ENCODE data around the gene WRAP73.

The WRAP73 gene

DNA sequence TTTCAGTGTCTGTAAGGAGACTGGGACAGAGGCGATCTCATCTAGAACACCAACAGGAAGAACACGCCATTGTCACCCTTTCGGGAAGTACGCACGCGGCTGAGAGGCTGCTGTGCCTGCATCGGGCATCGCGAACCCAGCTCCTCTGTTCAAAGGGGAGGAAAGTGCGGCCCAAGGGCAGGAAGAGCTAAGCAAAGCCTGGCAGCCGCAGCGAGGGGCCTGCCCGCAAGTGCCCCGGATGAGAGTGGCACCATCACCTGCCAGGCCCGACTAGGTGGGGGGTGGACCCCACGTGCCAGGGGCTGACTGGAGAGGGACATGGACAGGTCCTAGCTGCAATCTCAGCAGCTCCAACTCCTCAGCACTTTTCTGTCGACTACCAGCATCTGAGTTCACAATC, 17.6 kb downstream of the WRAP73 start:
- Histone ChIP-seq H3K4me2 (ENCODE audit: low read depth, low read length, poor library complexity, severe bottlenecking) (no peak overlapping the region), H2AFZ (ENCODE audit: low read depth, low read length, severe bottlenecking) (no peak overlapping the region), H3K27me3 (ENCODE audit: low read length) (no peaks in the 10 kb centered on the region), H3K9me2 (replicated peaks; ENCODE audit: insufficient read depth, low read length) (no peaks in the 10 kb centered on the region), H3K9ac (ENCODE audit: low read length) (no peak overlapping the region), H4K20me1 (ENCODE audit: low read depth, low read length) (no peaks in the 10 kb centered on the region), H3K27ac (ENCODE audit: low read depth, low read length) (no peak overlapping the region), H3K79me2 (ENCODE audit: insufficient read depth, low read length) (no peaks in the 10 kb centered on the region), H3K4me3 (ENCODE audit: insufficient read depth, low read length, poor library complexity, severe bottlenecking) (no peak overlapping the region), H3F3A (ENCODE audit: insufficient read depth) (no peaks in the 10 kb centered on the region), H3K36me3 (ENCODE audit: low read length) (no peaks in the 10 kb centered on the region), H3K9me3 (ENCODE audit: insufficient read depth, low read length) (no peaks in the 10 kb centered on the region)
- TF ChIP-seq, protein P1, sequence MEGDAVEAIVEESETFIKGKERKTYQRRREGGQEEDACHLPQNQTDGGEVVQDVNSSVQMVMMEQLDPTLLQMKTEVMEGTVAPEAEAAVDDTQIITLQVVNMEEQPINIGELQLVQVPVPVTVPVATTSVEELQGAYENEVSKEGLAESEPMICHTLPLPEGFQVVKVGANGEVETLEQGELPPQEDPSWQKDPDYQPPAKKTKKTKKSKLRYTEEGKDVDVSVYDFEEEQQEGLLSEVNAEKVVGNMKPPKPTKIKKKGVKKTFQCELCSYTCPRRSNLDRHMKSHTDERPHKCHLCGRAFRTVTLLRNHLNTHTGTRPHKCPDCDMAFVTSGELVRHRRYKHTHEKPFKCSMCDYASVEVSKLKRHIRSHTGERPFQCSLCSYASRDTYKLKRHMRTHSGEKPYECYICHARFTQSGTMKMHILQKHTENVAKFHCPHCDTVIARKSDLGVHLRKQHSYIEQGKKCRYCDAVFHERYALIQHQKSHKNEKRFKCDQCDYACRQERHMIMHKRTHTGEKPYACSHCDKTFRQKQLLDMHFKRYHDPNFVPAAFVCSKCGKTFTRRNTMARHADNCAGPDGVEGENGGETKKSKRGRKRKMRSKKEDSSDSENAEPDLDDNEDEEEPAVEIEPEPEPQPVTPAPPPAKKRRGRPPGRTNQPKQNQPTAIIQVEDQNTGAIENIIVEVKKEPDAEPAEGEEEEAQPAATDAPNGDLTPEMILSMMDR (IDR thresholded peaks at IDR 0.05; ENCODE audit: insufficient read depth, low read length, poor library complexity, severe bottlenecking), result no peak
- no peak for TF ChIP-seq EZH2phosphoT487 (conservative IDR thresholded peaks at IDR 0.05; ENCODE audit: low read length)

DNA sequence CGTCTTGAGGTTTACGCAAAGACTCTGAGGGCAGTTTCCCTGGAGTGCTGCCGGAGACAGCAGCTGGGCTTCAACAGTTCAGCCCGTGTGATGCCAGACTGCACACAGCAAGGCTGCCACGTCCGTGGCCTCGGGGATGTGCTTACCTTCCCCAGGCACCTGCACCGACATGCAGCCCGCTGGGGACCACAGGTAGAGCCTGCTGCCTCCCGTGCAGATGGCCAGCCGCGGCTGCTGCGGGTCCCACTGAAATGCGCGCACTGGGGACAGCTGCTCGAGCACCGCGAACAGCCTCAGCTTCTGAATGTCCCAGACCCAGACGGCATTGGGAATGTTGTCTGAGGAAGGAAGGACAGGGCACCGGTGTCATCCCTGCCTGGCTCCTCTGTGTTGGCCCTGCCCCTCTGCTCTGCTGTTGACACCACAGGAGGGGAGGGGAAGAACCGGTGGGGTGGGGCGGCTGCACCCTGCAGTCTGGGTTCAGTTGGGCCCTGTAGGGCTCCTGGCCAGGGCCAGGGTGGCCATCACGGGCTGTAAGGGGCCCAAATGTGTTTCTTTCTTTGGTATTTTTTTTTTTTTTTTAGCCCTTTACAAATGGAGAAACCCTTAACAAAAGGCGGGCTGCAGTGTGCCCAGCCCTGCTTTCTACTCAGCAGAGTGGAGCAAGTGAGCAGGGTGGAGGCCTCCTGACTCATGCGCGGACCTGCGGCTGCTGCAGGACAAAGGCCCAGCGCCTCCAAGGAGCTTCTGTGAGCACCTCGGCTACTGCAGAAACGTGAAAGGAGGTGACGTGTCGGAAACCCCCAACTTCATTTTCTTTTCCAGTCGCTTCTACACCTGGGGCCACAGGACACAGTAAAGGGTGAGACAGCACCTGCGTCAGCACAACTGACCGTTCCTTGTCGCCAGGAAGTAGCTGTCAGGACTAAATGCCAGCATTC, 18.3 kb downstream of the WRAP73 start:
- no peaks in the 10 kb centered on the region for H3K36me3 ChIP-seq (ENCODE audit: low read length)
- H3K4me3 ChIP-seq (ENCODE audit: insufficient read depth, low read length, poor library complexity, severe bottlenecking), result no peak overlapping the region
- no peak overlapping the region for H3K4me2 ChIP-seq (ENCODE audit: low read depth, low read length, poor library complexity, severe bottlenecking)
- H3F3A ChIP-seq (ENCODE audit: insufficient read depth), result no peaks in the 10 kb centered on the region
- H3K79me2 ChIP-seq (ENCODE audit: insufficient read depth, low read length), result no peaks in the 10 kb centered on the region
- no peak for TF ChIP-seq EZH2phosphoT487 (conservative IDR thresholded peaks at IDR 0.05; ENCODE audit: low read length)
- TF ChIP-seq, protein P1 (IDR thresholded peaks at IDR 0.05; ENCODE audit: insufficient read depth, low read length, poor library complexity, severe bottlenecking), result no peak
- no peaks in the 10 kb centered on the region for H4K20me1 ChIP-seq (ENCODE audit: low read depth, low read length)
- no peak overlapping the region for H3K9ac ChIP-seq (ENCODE audit: low read length)
- no peak overlapping the region for H2AFZ ChIP-seq (ENCODE audit: low read depth, low read length, severe bottlenecking)
- no peaks in the 10 kb centered on the region for H3K9me2 ChIP-seq (replicated peaks; ENCODE audit: insufficient read depth, low read length)
- H3K9me3 ChIP-seq (ENCODE audit: insufficient read depth, low read length), result no peaks in the 10 kb centered on the region
- H3K27me3 ChIP-seq (ENCODE audit: low read length), result no peaks in the 10 kb centered on the region
- no peak overlapping the region for H3K27ac ChIP-seq (ENCODE audit: low read depth, low read length)

DNA sequence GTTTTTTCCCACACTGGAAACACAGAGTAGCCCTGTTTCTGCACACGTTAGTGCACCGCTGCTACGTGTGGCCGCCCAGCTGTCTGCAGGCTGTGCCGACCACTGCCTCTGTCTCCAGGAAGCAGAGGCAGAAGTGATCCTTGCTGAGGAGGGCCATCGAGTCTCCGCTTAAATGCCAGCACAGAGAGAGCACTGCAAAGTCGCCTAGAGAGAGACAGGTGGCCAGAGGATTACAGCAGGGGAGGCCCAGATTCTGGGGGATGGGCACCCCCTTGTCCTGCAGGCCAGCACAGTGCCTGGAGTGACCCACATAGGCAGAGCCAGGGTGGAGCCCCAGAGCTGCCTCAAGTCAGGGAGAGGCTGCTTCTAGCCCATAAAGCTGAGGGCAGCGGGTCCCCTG, 19.0 kb downstream of the WRAP73 start:
- Histone ChIP-seq H4K20me1 (ENCODE audit: low read depth, low read length) (no peaks in the 10 kb centered on the region), H3K36me3 (ENCODE audit: low read length) (no peaks in the 10 kb centered on the region), H3K27ac (ENCODE audit: low read depth, low read length) (no peak overlapping the region), H2AFZ (ENCODE audit: low read depth, low read length, severe bottlenecking) (no peak overlapping the region), H3K79me2 (ENCODE audit: insufficient read depth, low read length) (no peaks in the 10 kb centered on the region), H3K9ac (ENCODE audit: low read length) (no peak overlapping the region), H3F3A (ENCODE audit: insufficient read depth) (no peaks in the 10 kb centered on the region), H3K4me2 (ENCODE audit: low read depth, low read length, poor library complexity, severe bottlenecking) (no peak overlapping the region), H3K9me3 (ENCODE audit: insufficient read depth, low read length) (no peaks in the 10 kb centered on the region), H3K27me3 (ENCODE audit: low read length) (no peaks in the 10 kb centered on the region), H3K4me3 (ENCODE audit: insufficient read depth, low read length, poor library complexity, severe bottlenecking) (no peak overlapping the region), H3K9me2 (replicated peaks; ENCODE audit: insufficient read depth, low read length) (no peaks in the 10 kb centered on the region)
- TF ChIP-seq, protein P1 (IDR thresholded peaks at IDR 0.05; ENCODE audit: insufficient read depth, low read length, poor library complexity, severe bottlenecking), result no peak
- no peak for TF ChIP-seq EZH2phosphoT487 (conservative IDR thresholded peaks at IDR 0.05; ENCODE audit: low read length)
